Fibroblast of lung (primary cell): ENCODE results near the gene CMTM6.

Experiments used
- EZH2 ChIP-seq: IDR thresholded peaks from 2 replicates; pipeline ENCODE4 v1.5.1; 2012; ENCODE audit warnings: low read length, control low read depth, mild to moderate bottlenecking; ENCODE audit errors: missing control alignments
- TF ChIP-seq, protein P1 (sequence below), 2 donors: IDR thresholded peaks in 1 of 2; conservative IDR thresholded peaks in 1 of 2; 1 replicate in 1 of 2; 2 replicates in 1 of 2; pipeline ENCODE4 v1.5.1; 2011 to 2012; ENCODE audit warnings: low read length in 2 of 2, control low read depth in 1 of 2, inconsistent platforms in 1 of 2, low read depth in 1 of 2, mild to moderate bottlenecking in 1 of 2

DNA sequence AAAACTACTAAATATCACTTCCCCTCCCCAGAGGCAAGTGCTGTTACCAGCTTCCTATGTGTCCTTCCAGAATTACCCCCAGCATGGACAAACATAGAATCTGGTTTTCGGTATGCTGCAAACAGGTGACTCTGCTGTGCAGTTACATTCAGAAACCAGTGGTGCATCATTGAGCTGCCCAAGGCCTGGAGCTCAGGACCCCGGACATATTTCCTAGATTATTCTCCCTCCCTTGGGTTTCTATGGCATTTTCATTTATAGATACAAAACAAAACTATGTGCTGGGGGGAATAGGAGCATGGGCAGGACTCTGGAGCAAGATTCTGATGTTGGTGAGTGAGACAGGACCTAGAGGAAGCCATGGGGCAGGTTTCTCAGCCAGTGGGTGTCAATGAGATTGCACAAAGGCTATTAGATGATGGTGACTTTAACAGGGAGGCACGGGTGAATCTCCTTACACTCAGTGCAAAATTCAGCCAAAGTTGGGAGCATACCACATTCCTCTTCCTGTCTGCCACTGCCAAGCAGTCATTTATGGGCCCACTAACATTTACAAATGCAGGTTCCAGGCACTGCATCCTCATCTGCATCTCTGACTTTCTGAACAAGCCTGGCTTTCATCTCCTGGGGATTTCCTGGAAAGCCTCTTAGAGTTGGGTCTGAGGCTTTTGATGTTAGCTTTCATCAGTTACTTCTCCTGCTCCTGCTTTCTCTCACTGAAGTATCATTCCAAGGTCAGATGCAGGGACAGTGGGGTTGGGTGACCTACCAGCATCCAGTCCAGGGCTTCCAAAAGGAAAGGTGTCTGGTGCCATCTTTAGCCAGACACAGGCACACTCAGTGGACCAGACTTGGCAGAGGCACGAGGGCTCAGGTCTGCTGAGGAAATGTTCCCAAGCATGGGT is 66.5 kb downstream of the CMTM6 start:
- TF ChIP-seq, protein P1, sequence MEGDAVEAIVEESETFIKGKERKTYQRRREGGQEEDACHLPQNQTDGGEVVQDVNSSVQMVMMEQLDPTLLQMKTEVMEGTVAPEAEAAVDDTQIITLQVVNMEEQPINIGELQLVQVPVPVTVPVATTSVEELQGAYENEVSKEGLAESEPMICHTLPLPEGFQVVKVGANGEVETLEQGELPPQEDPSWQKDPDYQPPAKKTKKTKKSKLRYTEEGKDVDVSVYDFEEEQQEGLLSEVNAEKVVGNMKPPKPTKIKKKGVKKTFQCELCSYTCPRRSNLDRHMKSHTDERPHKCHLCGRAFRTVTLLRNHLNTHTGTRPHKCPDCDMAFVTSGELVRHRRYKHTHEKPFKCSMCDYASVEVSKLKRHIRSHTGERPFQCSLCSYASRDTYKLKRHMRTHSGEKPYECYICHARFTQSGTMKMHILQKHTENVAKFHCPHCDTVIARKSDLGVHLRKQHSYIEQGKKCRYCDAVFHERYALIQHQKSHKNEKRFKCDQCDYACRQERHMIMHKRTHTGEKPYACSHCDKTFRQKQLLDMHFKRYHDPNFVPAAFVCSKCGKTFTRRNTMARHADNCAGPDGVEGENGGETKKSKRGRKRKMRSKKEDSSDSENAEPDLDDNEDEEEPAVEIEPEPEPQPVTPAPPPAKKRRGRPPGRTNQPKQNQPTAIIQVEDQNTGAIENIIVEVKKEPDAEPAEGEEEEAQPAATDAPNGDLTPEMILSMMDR (conservative IDR thresholded peaks at IDR 0.05 in 1 of 2, IDR thresholded peaks at IDR 0.05 in 1 of 2; ENCODE audit: low read depth in 1 of 2, low read length in 2 of 2), result no peak
- no peak for TF ChIP-seq EZH2
